ENCODE measurements around the gene CYP2W1.
"Not testable (repeated sequence)": the region's sequence is repeated elsewhere in the genome, so short reads cannot be mapped to it uniquely, and the experiment has no call there.

The CYP2W1 gene

GRCh38 chr7:999149-999879 is 16.3 kb downstream of the CYP2W1 start:
- DNase-seq (ENCODE audit: low read depth): no peak
- TF ChIP-seq CTCF (conservative IDR thresholded peaks at IDR 0.05; ENCODE audit: low read depth, low read length): no peak
- H3K4me3 ChIP-seq (ENCODE audit: low read length): no peak overlapping the region

GRCh38 chr7:999941-1000935 is 17.3 kb downstream of the CYP2W1 start:
- no peak for TF ChIP-seq CTCF (conservative IDR thresholded peaks at IDR 0.05; ENCODE audit: low read depth, low read length)
- no peak overlapping the region for H3K4me3 ChIP-seq (ENCODE audit: low read length)
- no peak for DNase-seq (ENCODE audit: low read depth)

- H3K4me3 ChIP-seq (ENCODE audit: low read length); DNase-seq (ENCODE audit: low read depth): not testable (repeated sequence)
Observed at GRCh38 chr7:1001069-1001770, 18.2 kb downstream of the CYP2W1 start.

- not testable (repeated sequence) for DNase-seq (ENCODE audit: low read depth); H3K4me3 ChIP-seq (ENCODE audit: low read length)
Observed at GRCh38 chr7:1002026-1002425, 19.0 kb downstream of the CYP2W1 start.

GRCh38 chr7:1002445-1002844 is 19.5 kb downstream of the CYP2W1 start:
- not testable (repeated sequence) for H3K4me3 ChIP-seq (ENCODE audit: low read length); DNase-seq (ENCODE audit: low read depth)

- no peak for DNase-seq (ENCODE audit: low read depth)
- no peak for TF ChIP-seq CTCF (conservative IDR thresholded peaks at IDR 0.05; ENCODE audit: low read depth, low read length)
- H3K4me3 ChIP-seq (ENCODE audit: low read length): no peak overlapping the region
Observed at GRCh38 chr7:1004018-1004852, 21.3 kb downstream of the CYP2W1 start.

- H3K4me3 ChIP-seq (ENCODE audit: low read length): no peak overlapping the region
- DNase-seq (ENCODE audit: low read depth): no peak
- TF ChIP-seq CTCF (conservative IDR thresholded peaks at IDR 0.05; ENCODE audit: low read depth, low read length): no peak
Observed at GRCh38 chr7:1005303-1005702, 22.3 kb downstream of the CYP2W1 start.

GRCh38 chr7:1007901-1008300 is 24.9 kb downstream of the CYP2W1 start:
- TF ChIP-seq CTCF (conservative IDR thresholded peaks at IDR 0.05; ENCODE audit: low read depth, low read length): no peak
- DNase-seq (ENCODE audit: low read depth): no peak
- H3K4me3 ChIP-seq (ENCODE audit: low read length): no peak overlapping the region
